Measurements from ENCODE around the gene TNFAIP8. TPM values are rescaled to one million over a fixed set of nuclear protein-coding genes. Genes with fewer than 3 reads are reported as not detected.

Gene TNFAIP8
- total and polyA plus RNA-seq, 9 donors: 1.4 to 14.6 (median 5.0) TPM

DNA sequence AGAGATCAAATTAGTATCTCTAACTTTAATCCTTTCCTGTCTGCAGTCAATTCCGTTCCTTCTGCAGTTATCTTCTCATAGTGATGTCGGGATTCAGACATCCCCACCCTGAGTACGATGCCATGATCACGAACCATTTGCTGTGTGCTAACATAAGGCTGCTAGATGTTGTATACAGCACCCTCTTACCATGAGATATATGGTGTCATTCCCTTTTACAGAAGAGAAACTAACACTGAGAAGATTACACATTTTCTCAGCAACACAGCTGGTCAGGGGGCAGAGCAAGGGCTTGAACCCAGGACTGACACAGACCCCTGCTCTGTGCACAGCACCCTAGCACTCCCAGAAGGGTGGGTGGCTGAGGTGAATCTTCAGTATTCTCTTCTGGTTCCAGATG is 49.6 kb downstream of the TNFAIP8 start:
- whole genome bisulfite sequencing, 3 donors: 78 to 79% (median 79%) methylated on average over 4 of the region's 4 CpGs
- no peak for DNase-seq
- H3K9me3 ChIP-seq: no peaks in the 10 kb centered on the region
- H3K27me3 ChIP-seq: no peaks in the 10 kb centered on the region
- H3K4me1 ChIP-seq (ENCODE audit: insufficient read depth): no peaks in the 10 kb centered on the region
- no peak overlapping the region for H3K4me3 ChIP-seq
- H3K27ac ChIP-seq: no peak overlapping the region
- TF ChIP-seq, protein P1, sequence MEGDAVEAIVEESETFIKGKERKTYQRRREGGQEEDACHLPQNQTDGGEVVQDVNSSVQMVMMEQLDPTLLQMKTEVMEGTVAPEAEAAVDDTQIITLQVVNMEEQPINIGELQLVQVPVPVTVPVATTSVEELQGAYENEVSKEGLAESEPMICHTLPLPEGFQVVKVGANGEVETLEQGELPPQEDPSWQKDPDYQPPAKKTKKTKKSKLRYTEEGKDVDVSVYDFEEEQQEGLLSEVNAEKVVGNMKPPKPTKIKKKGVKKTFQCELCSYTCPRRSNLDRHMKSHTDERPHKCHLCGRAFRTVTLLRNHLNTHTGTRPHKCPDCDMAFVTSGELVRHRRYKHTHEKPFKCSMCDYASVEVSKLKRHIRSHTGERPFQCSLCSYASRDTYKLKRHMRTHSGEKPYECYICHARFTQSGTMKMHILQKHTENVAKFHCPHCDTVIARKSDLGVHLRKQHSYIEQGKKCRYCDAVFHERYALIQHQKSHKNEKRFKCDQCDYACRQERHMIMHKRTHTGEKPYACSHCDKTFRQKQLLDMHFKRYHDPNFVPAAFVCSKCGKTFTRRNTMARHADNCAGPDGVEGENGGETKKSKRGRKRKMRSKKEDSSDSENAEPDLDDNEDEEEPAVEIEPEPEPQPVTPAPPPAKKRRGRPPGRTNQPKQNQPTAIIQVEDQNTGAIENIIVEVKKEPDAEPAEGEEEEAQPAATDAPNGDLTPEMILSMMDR (IDR thresholded peaks at IDR 0.05): no peak
- TF ChIP-seq POLR2A (IDR thresholded peaks at IDR 0.05) (no peak), EP300 (IDR thresholded peaks at IDR 0.05) (no peak)
- intact Hi-C loops (cut with DNase I): loop anchor here in 1 of 4 donors (10.0 kb wide), 1 partner anchor 421 kb away; the partner anchor contains the start of gene DTWD2
- H3K36me3 ChIP-seq: no peaks in the 10 kb centered on the region

DNA sequence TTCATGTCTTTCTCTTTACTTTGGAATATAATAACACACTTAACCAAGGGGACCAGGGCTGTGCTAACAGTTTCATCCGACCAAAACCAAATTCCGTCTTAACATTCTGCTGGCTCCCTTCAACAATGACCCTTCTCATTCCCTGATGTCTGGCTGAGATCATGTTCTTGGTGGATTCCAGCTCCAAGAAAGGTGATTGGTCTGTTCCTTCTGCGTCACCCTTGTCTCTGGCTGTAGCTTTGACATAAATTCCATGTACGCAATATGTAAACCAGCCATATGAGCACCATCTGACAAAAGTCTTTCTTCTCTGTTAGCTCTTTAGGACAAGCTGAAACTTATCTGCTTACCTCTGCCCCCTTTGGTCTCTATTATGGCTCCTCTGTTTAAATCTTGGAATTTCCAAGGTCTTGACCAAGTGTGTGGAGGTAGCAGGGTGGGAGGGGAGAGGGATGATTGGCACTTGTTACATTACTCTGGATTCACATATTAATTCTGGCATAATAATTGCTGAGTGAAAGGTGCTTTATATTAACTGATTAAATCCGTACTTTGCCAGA is 50.8 kb downstream of the TNFAIP8 start:
- WGBS, 3 donors: 85 to 87% (median 86%) methylated on average over 5 of the region's 5 CpGs
- intact Hi-C loops (cut with DNase I): loop anchor here in 1 of 4 donors (10.0 kb wide), 1 partner anchor 422 kb away; the partner anchor contains the start of gene DTWD2

DNA sequence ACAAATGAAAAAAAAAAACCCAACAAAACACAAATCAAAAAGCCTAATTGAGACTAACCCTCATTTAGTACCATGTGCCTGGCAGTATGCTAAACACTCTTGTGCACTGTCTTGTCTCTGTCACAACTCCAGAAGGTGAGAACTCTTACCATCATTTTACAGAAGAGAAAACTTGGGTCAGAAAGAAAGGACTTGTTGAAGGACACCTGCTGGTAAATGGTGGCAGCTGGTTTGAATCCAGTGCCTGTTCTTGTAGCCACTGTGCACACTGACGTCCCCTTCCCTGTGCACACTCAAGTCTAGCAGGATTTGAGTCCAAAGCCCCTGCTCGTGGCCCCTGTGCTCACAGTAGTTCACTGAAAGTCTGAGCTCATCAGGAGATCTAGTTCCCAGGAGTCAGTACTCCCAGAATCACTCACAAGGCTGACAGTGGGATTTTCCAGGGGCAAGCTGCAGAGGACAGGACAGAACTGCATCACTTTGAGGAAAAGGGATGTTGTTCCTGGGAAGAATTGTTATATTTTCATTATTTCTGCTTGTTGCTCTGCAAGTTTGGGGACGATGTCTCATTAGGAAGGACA is 53.5 kb downstream of the TNFAIP8 start:
- no peak overlapping the region for H3K27ac ChIP-seq
- DNase-seq: no peak
- H3K9me3 ChIP-seq: no peaks in the 10 kb centered on the region
- 56 to 72% (median 65%) methylated on average over 3 of the region's 3 CpGs for WGBS, 3 donors
- no peaks in the 10 kb centered on the region for H3K36me3 ChIP-seq
- TF ChIP-seq POLR2A (IDR thresholded peaks at IDR 0.05) (no peak), EP300 (IDR thresholded peaks at IDR 0.05) (no peak)
- TF ChIP-seq, protein P1 (IDR thresholded peaks at IDR 0.05): no peak
- H3K4me3 ChIP-seq: no peak overlapping the region
- H3K27me3 ChIP-seq: no peaks in the 10 kb centered on the region
- H3K4me1 ChIP-seq (ENCODE audit: insufficient read depth): no peaks in the 10 kb centered on the region
- intact Hi-C loops (cut with DNase I): loop anchor here in 1 of 4 donors (10.0 kb wide), 1 partner anchor 425 kb away; the partner anchor contains the start of gene DTWD2

More for the DNA sequence above, 50.8 kb downstream of the TNFAIP8 start:
- H3K27me3 ChIP-seq: no peaks in the 10 kb centered on the region
- DNase-seq: no peak
- no peak for TF ChIP-seq EP300 (IDR thresholded peaks at IDR 0.05)
- TF ChIP-seq, protein P1 (IDR thresholded peaks at IDR 0.05): no peak
- no peak for TF ChIP-seq POLR2A (IDR thresholded peaks at IDR 0.05)
- no peak overlapping the region for H3K27ac ChIP-seq
- H3K4me3 ChIP-seq: no peak overlapping the region
- H3K9me3 ChIP-seq: no peaks in the 10 kb centered on the region
- no peaks in the 10 kb centered on the region for H3K4me1 ChIP-seq (ENCODE audit: insufficient read depth)
- H3K36me3 ChIP-seq: no peaks in the 10 kb centered on the region

DNA sequence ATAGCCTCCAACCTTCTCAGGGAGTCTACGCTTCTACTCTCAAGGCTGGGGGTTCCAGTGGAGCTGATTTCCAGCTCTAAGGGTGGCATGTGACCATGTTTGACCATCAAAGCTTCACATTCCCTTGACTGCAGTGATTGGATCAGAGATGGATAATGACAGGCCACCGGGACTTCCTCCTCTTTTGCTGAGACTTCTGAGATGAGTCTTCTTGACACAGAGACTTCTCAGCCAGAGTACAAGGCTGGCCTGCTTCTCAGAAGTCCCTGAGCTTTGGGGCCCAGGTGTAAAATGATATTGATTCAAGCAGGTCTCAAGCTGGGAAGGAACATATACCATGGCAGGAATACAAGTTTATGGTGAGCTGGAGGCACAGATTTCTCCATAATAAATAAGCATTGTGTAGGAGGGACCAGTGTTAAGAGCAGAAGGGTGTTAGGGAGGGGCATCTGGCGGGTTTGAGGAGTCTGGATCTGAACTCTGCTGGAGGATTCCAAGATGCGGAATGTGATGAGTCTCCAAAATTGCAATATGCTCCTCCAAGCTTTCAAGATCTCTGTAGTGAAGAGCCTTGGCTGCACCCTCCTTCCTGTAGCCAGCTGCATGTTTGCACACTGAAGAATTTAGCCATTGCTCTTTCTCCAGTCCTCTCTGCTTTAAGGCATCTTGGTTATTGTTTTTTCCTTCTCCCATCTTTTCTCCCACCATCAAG is 54.8 kb downstream of the TNFAIP8 start:
- H3K27ac ChIP-seq: no peak overlapping the region
- H3K9me3 ChIP-seq: no peaks in the 10 kb centered on the region
- no peaks in the 10 kb centered on the region for H3K27me3 ChIP-seq
- DNase-seq: no peak
- WGBS, 3 donors: 67 to 77% (median 74%) methylated on average over 4 of the region's 4 CpGs
- intact Hi-C loops (cut with DNase I): loop anchor here in 2 of 4 donors (5.0 to 10.0 kb wide), 3 partner anchors 73 to 423 kb away; partner anchors contain the start of gene DTWD2 (in 2 of the 2)
- H3K4me1 ChIP-seq (ENCODE audit: insufficient read depth): no peaks in the 10 kb centered on the region
- no peak for TF ChIP-seq EP300 (IDR thresholded peaks at IDR 0.05)
- no peak for TF ChIP-seq POLR2A (IDR thresholded peaks at IDR 0.05)
- TF ChIP-seq, protein P1 (IDR thresholded peaks at IDR 0.05): no peak
- no peak overlapping the region for H3K4me3 ChIP-seq
- no peaks in the 10 kb centered on the region for H3K36me3 ChIP-seq

Measured in ovary (tissue), 9 donors.